T-helper 1 cell treated with Interleukin-12 subunit alpha and Interleukin-12 subunit beta and Interleukin-4 antibody, amounts not matched to agents 30 μg/mL and 1 μg/mL, for 36 hours (primary cell): ENCODE results near the gene UBL4B.

Experiments
- H3K27ac Mint-ChIP-seq: one replicate; pipeline ENCODE4 v1.8.0; 2021; ENCODE audit warnings: mild to moderate bottlenecking, mixed read lengths
- H3K27me3 Mint-ChIP-seq: one replicate; pipeline ENCODE4 v1.8.0; 2021; ENCODE audit warnings: low read depth, mixed read lengths
- H3K36me3 Mint-ChIP-seq: one replicate; pipeline ENCODE4 v1.8.0; 2021; ENCODE audit warnings: low read depth, mixed read lengths
- H3K4me1 Mint-ChIP-seq: one replicate; pipeline ENCODE4 v1.8.0; 2021; ENCODE audit warnings: low read depth, mixed read lengths
- H3K4me3 Mint-ChIP-seq: one replicate; pipeline ENCODE4 v1.8.0; 2021; ENCODE audit warnings: mild to moderate bottlenecking, moderate library complexity, mixed read lengths
- H3K9me3 Mint-ChIP-seq: one replicate; pipeline ENCODE4 v1.8.0; 2021; ENCODE audit warnings: mixed read lengths

UBL4B gene

GRCh38 chr1:110118636-110119396, 6.6 kb downstream of the UBL4B start:
- H3K4me1 Mint-ChIP-seq = peaks cover 4% of the 10 kb centered on the region
- no peak overlapping the region for H3K4me3 Mint-ChIP-seq
- H3K9me3 Mint-ChIP-seq = peaks cover 9% of the 10 kb centered on the region
- no peak overlapping the region for H3K27ac Mint-ChIP-seq
- peaks cover 15% of the 10 kb centered on the region for H3K27me3 Mint-ChIP-seq
- H3K36me3 Mint-ChIP-seq = peaks cover 6% of the 10 kb centered on the region

GRCh38 chr1:110119843-110120242, 7.6 kb downstream of the UBL4B start:
- no peak overlapping the region for H3K4me3 Mint-ChIP-seq
- H3K4me1 Mint-ChIP-seq = peaks cover 4% of the 10 kb centered on the region
- H3K36me3 Mint-ChIP-seq = peaks cover 6% of the 10 kb centered on the region
- no peak overlapping the region for H3K27ac Mint-ChIP-seq
- H3K9me3 Mint-ChIP-seq = peaks cover 12% of the 10 kb centered on the region
- peaks cover 19% of the 10 kb centered on the region for H3K27me3 Mint-ChIP-seq

DNA sequence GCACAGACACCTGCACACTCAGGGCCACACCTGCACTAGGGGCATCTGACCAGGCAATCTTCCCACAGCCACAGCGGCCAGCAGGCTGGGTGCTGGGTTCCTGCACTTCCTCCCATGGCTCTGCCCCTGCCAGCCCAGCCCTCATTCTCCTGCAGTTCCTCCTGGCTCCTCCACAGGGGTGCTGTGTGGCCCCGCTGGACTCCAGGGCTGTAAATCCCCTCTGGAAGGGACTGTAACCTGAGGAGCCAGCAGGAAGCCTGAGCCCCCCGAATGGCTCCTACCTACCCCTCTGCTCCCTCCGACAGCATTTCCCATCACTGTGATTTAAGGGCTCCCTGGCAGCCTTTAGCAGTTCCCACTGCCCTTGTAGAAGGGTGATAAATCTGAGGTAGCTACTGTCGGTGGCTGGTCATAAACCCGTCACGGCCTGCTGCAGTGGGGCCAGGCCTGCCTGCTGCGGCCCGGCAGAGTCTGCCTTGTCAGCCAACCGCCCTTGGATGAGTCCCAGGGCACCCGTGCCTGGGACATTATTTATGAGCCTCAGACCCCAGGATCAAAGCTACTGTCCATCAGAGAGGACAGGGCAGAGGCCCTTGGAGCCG, 8.8 kb downstream of the UBL4B start:
- Mint-ChIP-seq H3K9me3 (peaks cover 12% of the 10 kb centered on the region), H3K27ac (no peak overlapping the region), H3K36me3 (peaks cover 6% of the 10 kb centered on the region), H3K27me3 (peaks cover 18% of the 10 kb centered on the region), H3K4me3 (no peak overlapping the region), H3K4me1 (peaks cover 4% of the 10 kb centered on the region)

DNA sequence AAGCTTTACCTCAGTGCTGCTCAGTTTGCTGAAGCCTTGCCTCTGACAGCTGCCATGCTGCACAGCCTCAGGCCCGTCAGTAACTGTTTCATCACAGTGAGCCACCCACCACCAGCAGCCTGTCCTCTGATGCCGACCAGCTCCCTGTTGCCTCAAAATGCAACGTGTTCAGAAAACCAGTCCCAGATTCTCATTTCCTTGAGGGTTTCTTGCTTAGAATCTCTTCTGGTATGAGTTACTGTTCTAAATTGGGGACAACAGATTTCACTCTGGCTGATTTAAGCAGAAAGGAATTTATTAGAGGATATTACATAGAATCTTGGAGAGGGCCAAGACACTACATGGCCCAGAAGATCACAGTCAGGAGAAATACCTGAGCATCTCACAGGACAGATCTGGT, 11.0 kb downstream of the UBL4B start:
- H3K4me3 Mint-ChIP-seq = no peak overlapping the region
- H3K4me1 Mint-ChIP-seq = peaks cover 4% of the 10 kb centered on the region
- peaks cover 6% of the 10 kb centered on the region for H3K36me3 Mint-ChIP-seq
- H3K9me3 Mint-ChIP-seq = peaks cover 12% of the 10 kb centered on the region
- no peak overlapping the region for H3K27ac Mint-ChIP-seq
- peaks cover 21% of the 10 kb centered on the region for H3K27me3 Mint-ChIP-seq

DNA sequence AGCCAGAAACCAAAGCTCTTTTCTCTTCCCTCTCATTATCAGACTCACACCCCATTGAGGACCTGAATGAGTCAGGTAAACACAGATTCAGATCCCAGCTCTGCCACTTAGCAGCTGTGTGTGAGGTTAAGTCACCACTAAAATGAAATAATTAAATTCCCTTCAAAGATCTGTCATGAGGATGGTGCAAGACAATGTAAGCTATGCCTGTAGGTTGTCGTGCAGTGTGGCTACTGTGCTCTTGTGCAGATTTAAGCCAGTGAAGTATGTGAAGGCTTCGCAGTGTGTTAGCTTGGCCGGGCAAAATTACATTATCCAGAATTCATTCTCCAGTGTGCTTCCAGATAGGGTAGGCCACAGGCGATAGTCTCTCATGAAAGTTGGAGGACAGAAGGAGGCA, 13.6 kb downstream of the UBL4B start:
- peaks cover 41% of the 10 kb centered on the region for H3K27me3 Mint-ChIP-seq
- no peaks in the 10 kb centered on the region for H3K4me1 Mint-ChIP-seq

DNA sequence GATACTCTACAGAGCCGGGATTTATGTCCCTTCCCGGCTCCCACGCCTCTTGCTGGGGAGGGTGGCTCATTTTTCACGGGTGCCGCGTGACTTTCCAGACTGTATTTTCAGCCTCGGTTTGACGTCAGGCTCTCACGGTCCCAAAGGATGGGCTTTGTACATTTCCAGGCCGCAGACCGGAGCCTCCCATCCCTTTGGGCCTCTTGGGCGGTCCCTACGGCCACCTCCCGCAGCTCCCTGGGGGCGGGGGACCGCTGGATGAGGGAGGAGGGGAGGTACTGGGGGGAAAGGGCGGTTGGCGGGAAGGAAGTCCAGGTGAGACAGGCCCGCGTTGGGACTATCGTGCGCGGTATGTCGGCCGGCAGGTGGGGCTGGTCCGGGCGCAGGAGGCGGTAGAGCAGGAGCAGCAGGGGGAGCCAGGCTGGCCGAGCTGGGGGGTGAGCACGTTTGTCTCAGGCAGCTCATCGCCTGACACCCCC, 17.9 kb downstream of the UBL4B start:
- peaks cover 56% of the 10 kb centered on the region for H3K27me3 Mint-ChIP-seq
- H3K27ac Mint-ChIP-seq = no peak overlapping the region
- no peaks in the 10 kb centered on the region for H3K36me3 Mint-ChIP-seq
- no peak overlapping the region for H3K4me3 Mint-ChIP-seq
- no peaks in the 10 kb centered on the region for H3K9me3 Mint-ChIP-seq
- H3K4me1 Mint-ChIP-seq = no peaks in the 10 kb centered on the region

More for the DNA sequence above, 13.6 kb downstream of the UBL4B start:
- Mint-ChIP-seq H3K9me3 (peaks cover 6% of the 10 kb centered on the region), H3K27ac (no peak overlapping the region), H3K36me3 (no peaks in the 10 kb centered on the region), H3K4me3 (no peak overlapping the region)

DNA sequence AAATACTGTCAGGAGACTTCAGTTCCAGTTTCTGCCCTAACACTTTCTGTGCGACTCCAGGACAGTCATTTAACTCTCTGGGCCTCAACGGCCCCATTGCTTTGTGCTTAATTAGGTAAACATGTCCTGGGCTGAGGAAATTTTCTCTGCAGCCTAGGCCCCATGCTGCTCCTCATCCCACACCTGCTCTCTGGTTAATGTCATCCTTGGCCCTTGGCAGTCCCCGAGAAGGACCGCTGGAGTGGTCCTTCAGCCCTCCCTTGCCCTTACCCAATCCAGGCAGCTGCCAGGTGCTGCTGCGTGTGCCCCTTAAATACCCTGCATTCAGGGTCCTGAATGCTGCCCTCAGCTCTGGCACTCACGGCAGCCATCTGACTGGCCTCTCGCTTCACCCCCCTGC, 18.7 kb downstream of the UBL4B start:
- H3K9me3 Mint-ChIP-seq = no peaks in the 10 kb centered on the region
- no peaks in the 10 kb centered on the region for H3K36me3 Mint-ChIP-seq
- H3K27me3 Mint-ChIP-seq = peaks cover 56% of the 10 kb centered on the region
- H3K4me1 Mint-ChIP-seq = no peaks in the 10 kb centered on the region
- no peak overlapping the region for H3K27ac Mint-ChIP-seq
- H3K4me3 Mint-ChIP-seq = no peak overlapping the region

DNA sequence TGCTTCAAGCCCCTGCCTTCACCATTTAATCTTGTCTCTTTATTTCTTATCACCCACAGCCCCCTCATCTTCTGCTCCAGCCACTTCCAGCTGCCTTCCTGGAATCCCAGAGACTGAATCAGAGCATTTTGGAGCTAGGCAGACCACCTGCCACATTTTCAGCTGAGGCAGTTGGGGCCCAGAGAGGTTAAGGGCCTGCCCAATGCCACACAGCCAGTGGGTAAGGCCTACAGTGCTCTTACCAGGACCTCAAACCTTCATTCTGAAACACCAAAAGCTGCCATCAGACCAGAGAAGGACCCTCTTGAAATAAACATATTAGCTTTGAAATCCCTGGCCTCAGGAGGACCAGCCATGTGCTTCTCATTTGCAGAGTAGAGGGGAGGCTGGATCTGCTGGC, 20.4 kb downstream of the UBL4B start:
- Mint-ChIP-seq H3K36me3 (no peaks in the 10 kb centered on the region), H3K4me1 (peaks cover 2% of the 10 kb centered on the region), H3K9me3 (no peaks in the 10 kb centered on the region), H3K27ac (no peak overlapping the region), H3K27me3 (peaks cover 69% of the 10 kb centered on the region), H3K4me3 (no peak overlapping the region)

DNA sequence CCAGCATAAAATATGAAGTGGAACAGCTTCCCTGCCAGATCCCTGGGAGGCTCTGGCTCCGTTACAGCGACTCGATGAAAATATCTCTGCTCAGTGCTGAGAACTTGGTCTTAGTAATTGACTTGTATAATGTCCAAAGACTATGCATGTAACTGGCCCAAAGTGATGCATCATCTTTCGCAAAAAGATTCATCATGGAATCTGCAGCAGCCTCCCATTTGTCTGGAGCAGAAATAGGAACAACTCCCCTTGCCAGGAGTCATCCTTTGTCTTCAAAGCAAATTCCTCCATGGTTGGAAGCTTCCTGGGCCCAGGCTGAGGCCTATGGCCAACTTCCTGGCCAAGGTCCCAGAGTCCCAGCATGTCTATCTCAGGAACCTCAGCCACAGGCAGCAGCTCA, 21.2 kb downstream of the UBL4B start:
- peaks cover 70% of the 10 kb centered on the region for H3K27me3 Mint-ChIP-seq

DNA sequence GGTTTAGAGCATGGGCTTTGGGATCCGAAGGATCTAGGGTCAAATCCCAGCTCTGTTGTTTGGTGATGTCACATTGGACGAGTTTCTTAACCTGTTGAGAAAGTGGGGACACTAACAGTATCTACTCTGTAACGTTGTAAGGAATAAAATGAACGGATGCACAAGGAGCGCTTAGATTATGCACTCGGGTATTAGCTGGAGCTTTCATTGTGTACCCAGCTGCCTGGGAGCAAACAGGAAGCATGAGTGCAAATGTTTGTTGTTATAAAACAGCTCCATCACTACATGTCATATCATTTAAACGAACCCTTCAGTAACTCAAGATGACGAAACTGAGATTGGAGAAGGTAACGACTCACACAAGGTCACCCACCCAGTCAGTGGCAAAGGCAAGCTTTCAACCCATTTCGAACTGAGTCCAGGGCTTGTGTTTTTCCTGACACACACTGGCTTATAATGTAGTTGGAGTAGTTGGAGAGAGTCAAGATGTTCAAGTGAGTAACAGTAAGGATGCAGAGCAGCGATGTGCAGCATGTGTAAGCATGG, 21.9 kb downstream of the UBL4B start:
- Mint-ChIP-seq H3K36me3 (no peaks in the 10 kb centered on the region), H3K27ac (no peak overlapping the region), H3K4me1 (peaks cover 2% of the 10 kb centered on the region), H3K27me3 (peaks cover 71% of the 10 kb centered on the region), H3K9me3 (no peaks in the 10 kb centered on the region), H3K4me3 (no peak overlapping the region)

More for the DNA sequence above, 21.2 kb downstream of the UBL4B start:
- Mint-ChIP-seq H3K4me1 (peaks cover 2% of the 10 kb centered on the region), H3K36me3 (no peaks in the 10 kb centered on the region), H3K27ac (no peak overlapping the region), H3K9me3 (no peaks in the 10 kb centered on the region), H3K4me3 (no peak overlapping the region)

DNA sequence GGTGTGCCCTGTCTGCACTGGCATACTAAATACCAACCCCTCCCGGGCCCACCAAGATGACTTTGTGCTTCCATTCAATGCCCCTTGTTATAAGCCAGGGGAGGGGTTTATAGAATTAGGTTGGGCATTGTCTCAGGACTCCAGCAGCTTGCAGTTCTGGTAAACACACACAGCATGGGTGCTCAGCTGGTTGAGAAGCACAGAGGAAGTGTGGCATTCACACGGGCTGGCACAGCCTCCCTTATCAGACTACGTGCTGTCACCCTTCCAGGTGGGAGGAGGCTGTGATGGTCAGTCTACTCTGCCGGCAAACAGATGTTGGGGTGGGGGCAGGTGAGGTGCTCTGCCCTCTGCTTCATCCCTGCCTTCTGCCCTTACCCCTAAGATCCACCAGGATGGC, 23.0 kb downstream of the UBL4B start:
- H3K4me1 Mint-ChIP-seq = peaks cover 2% of the 10 kb centered on the region
- no peak overlapping the region for H3K27ac Mint-ChIP-seq
- H3K9me3 Mint-ChIP-seq = no peaks in the 10 kb centered on the region
- H3K36me3 Mint-ChIP-seq = no peaks in the 10 kb centered on the region
- H3K27me3 Mint-ChIP-seq = peaks cover 68% of the 10 kb centered on the region
- H3K4me3 Mint-ChIP-seq = no peak overlapping the region

DNA sequence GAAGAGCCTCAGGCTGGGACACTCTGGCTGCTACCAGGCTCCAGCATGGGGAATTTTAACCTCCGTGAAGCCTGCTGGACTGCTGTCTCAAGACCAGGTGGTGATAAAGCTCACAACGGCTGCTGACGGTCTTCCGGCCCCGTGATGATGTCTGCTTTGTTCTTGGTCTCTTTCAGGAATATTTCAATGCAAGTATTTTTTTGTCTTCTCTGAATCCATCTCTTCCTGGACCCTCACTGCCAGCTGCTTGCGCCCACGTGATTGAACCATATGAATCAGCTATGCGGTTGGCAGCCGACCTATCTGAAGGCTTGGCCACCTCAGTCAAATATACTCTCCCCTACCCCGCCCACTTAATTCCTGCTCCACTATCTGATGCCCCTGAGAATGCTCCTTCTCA, 23.4 kb downstream of the UBL4B start:
- Mint-ChIP-seq H3K36me3 (no peaks in the 10 kb centered on the region), H3K4me1 (peaks cover 2% of the 10 kb centered on the region), H3K27me3 (peaks cover 67% of the 10 kb centered on the region), H3K4me3 (no peak overlapping the region), H3K27ac (no peak overlapping the region), H3K9me3 (no peaks in the 10 kb centered on the region)

DNA sequence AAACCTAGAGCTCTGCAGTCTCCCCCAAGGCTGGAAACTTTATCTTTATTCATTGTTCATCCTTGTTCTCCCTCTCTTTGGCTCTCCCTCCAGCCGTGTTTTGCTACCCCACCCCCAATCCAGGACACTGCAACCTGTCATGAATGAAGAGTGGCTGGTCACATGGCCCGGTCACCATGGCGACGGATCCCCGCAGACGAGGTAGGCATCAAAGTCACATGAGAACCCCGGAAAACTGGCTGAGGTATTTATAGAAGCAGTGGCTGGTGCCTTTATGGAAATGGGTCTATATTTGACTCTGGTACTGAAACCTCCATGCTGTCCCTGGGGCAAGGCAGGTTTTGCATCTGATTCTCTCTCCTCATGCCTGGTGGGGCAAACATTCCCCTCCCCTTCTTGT, 24.7 kb downstream of the UBL4B start:
- peaks cover 2% of the 10 kb centered on the region for H3K4me1 Mint-ChIP-seq
- H3K4me3 Mint-ChIP-seq = no peak overlapping the region
- no peak overlapping the region for H3K27ac Mint-ChIP-seq
- H3K36me3 Mint-ChIP-seq = no peaks in the 10 kb centered on the region
- no peaks in the 10 kb centered on the region for H3K9me3 Mint-ChIP-seq
- H3K27me3 Mint-ChIP-seq = peaks cover 54% of the 10 kb centered on the region

DNA sequence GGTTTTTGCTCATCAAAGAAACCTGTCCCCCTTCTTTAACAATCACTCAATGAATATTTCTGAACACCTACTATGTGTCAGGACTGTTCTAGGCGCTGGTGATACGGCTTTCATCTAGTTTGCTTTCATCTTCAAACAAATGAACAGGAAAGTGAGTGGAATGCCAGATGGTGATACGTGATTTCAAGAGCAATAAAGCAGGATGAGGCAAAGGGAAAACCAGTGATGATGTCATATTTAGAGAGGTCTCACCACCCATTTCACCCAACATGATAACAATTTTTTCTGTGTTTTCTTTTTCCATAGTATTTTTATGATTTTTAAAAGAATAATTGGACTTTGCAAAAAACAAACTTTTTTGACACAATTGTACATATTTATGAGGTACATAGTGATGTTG, 26.7 kb downstream of the UBL4B start:
- Mint-ChIP-seq H3K4me1 (peaks cover 2% of the 10 kb centered on the region), H3K9me3 (no peaks in the 10 kb centered on the region), H3K27ac (no peak overlapping the region), H3K4me3 (no peak overlapping the region), H3K27me3 (peaks cover 50% of the 10 kb centered on the region), H3K36me3 (no peaks in the 10 kb centered on the region)

DNA sequence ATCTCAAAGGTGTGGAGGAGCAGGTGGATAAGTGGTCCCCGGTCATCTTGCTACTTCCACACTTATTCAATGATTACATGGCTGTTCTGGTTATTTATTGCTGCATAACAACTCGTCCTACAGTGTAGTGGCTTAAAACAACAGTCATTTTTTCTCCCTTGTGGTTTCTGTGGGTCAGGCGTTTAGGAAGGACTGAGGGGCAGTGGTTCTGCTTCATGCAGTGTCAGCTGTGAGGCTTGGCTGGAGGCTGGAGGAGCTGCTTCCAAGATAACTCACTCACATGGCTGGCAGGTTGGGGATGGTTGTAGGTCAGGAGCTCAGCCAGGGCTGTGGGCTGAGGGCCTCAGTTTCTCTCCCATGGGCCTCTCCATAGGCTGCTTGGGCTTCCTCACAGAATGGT, 32.1 kb downstream of the UBL4B start:
- Mint-ChIP-seq H3K9me3 (no peaks in the 10 kb centered on the region), H3K27me3 (peaks cover 14% of the 10 kb centered on the region), H3K4me3 (no peak overlapping the region), H3K27ac (no peak overlapping the region), H3K4me1 (no peaks in the 10 kb centered on the region), H3K36me3 (no peaks in the 10 kb centered on the region)
